AG09309 (cell line): ENCODE results near the gene PSD4.
A peak's percentile ranks its signal among the peaks of the same experiment; 100 is the strongest.

Source experiments
- DNase-seq: peaks from one replicate; pipeline ENCODE4 v3.0.0-alpha.2; 2010; ENCODE audit warnings: low read depth
- H3K4me3 ChIP-seq: 2 replicates; pipeline ENCODE4 v1.5.1; 2011; ENCODE audit warnings: mild to moderate bottlenecking, low read depth, low read length, moderate library complexity; ENCODE audit not compliant: control insufficient read depth
- CTCF ChIP-seq: IDR thresholded peaks from 2 replicates; pipeline ENCODE4 v1.5.1; 2011; ENCODE audit warnings: mild to moderate bottlenecking, low read depth, low read length, inconsistent platforms; ENCODE audit not compliant: insufficient read depth, control insufficient read depth; ENCODE audit errors: missing control alignments

Gene PSD4

GRCh38 chr2:113238871-113239839 lies 65.4 kb downstream of the PSD4 start:
- DNase-seq = no peak
- no peak overlapping the region for H3K4me3 ChIP-seq
- TF ChIP-seq CTCF = no peak

- H3K4me3 ChIP-seq = no peak overlapping the region
- peak; percentile 89 for DNase-seq
Measured at GRCh38 chr2:113240150-113240914, 66.6 kb downstream of the PSD4 start.

GRCh38 chr2:113240915-113241911 lies 67.4 kb downstream of the PSD4 start:
- TF ChIP-seq CTCF = no peak
- no peak overlapping the region for H3K4me3 ChIP-seq
- DNase-seq = peak; percentile 97

More at GRCh38 chr2:113240150-113240914, 66.6 kb downstream of the PSD4 start:
- no peak for TF ChIP-seq CTCF

- no peak overlapping the region for H3K4me3 ChIP-seq
- TF ChIP-seq CTCF = no peak
- no peak for DNase-seq
Measured at GRCh38 chr2:113242327-113242726, 68.6 kb downstream of the PSD4 start.

GRCh38 chr2:113245276-113245711 lies 71.5 kb downstream of the PSD4 start:
- no peak for TF ChIP-seq CTCF
- DNase-seq = no peak
- H3K4me3 ChIP-seq = no peak overlapping the region
